Left renal pelvis (tissue), 4 donors: ENCODE data around the gene MC5R. TPM values are rescaled to one million over a fixed set of nuclear protein-coding genes. Genes with fewer than 3 reads are reported as not detected.

Source experiments
- DNase-seq, 4 donors: peaks; one replicate each; pipeline ENCODE4 v3.0.0-alpha.2; 2013; ENCODE audit warnings: low read depth in 4 of 4, low spot score in 3 of 4
- polyA plus RNA-seq, 4 donors: library from polyadenylated mRNA; unstranded; fragments of 120-200 nt; gene quantifications; one replicate each; pipeline ENCODE4 v1.2.1, GENCODE V29; 2013; ENCODE audit not compliant: insufficient read length in 4 of 4

Gene MC5R
- under 1 TPM in 3 of 4 donors, not detected in 1; 0.24 to 0.47 (median 0.27) TPM for polyA plus RNA-seq

DNA sequence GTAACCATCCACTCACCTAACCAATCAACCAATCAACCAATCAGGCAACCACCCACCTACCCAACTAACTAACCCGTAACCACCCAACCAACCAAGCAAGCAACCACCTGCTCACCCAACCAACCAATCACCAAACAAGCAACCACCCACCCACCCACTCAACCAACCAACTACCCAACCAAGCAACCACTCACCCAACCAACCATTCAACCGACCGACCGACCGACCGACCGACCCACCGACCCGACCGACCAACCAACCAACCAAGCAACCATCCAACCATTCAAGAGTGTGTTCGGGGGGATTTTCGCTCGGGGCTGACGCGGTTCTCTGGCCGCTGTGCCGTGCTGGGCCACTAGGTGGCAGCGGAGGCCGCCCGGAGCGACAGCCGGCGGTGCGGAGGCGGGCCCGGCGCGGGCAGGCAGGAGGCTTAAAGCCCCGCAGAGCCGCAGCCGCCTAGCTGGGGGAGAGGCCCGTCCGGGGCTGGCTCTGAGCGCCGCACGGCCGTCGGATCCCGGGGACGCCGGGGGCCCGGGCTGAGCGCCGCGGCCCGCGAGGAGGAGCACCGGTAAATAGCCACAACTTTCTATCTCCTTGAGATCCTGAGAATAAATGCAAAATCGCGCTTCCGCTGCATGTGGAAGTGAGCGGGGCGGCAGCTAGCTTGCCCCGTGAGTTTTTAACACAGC lies at the start of gene MC5R:
Gene MC5R (plus strand): TSS at position 443 of the 689 bp plus-strand sequence. CDS start 1,617 bp downstream, outside the sequence.
- peak in 1 of 4 donors; percentile 38 for DNase-seq

DNA sequence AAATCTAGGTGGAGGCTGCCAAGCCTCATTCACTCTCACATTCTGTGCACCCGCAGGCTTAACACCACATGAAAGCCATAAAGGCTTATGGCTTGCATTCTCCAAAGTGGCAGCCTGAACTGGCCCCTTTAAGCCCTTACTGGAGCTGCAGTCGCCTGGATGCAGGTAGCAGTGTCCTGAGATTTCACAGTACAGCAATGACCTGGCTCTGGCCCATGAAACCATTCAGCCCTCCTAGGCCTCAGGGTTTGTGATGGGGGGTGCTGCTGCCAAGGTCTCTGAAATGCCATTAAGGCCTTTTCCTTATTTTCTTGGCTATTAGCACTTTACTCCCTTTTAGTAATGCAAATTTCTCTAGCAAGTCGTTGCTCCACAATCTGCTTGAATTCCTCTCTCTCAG lies 48.9 kb upstream of the MC5R start:
- DNase-seq: no peak

DNA sequence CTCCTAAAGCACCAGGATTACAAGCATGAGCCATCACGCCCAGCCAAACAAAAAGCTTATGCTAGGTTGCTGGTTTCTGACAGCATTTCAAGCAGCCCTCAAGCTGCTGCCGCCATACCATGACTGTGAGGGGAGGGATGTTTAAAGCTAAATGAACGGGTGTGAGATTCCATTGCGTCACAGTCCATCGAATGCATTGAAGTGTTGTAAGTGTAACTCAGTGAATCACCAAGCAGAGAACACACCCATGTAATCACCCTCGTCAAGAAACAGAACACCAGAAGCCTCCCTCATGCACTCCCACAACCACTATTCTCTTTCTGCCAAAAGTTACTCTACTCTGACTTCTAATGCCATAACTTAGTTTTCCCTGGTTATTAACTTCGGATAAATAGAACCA lies 32.8 kb upstream of the MC5R start:
- no peak for DNase-seq

DNA sequence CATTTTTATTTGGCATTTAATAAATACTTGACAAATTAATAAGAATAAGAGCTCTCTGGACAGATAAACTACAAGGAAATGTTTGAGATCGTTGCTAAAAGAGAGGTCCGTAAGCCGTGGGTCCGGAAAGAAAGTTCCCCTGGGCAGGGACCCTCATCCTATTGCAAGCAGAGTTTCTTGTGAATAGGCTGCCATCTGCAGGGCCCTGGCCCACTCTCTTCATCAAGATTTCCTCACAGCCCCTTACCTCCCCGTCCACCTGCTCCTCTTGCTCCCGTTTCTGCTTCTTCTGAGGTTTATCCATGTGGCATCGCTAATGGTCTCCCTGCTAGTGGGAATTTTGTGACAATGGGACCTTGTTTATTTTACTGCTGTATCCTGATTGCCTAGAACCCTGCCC lies 30.1 kb upstream of the MC5R start:
- no peak for DNase-seq

DNA sequence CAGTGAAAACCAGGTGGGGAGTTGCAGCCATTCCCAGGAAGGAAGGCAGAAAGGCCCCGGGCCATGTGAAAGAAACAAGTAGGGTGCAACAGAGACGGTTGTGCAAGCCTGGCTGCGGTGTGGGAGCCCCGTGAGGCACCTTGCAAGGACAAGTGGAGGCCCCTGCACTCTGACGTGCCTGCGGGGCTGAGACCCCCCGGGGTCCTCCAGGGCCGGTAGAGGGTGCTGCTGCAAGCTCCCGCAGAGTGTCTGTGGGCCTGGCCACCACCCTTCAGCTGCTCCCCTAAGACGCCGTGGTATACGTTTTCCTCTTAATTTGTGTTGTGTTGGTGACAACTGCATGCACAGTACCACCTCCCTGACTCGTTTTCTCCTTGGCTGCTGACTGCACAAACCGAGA lies 27.4 kb upstream of the MC5R start:
- DNase-seq: no peak

DNA sequence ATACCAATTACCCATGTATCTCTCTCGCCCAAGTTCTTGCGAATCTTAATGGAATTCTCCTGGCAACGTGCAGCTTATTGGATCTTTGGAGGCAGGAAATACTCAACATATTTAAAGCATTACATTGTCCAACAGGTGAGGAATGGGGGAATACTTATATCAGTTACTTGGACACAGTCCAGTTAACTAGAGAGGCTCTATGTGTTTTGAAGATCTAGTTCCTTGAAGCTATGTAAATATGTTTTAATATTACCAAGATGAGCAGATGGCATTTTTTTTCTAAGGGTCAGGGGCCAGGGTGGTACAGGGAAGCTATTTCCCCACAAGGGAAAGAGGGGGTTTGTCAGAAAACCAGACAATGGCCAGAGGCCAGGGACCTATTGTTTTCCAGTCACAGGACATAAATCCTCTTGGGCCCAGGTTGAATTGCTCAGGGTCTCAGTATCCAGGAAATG lies 26.8 kb upstream of the MC5R start:
- DNase-seq: no peak

DNA sequence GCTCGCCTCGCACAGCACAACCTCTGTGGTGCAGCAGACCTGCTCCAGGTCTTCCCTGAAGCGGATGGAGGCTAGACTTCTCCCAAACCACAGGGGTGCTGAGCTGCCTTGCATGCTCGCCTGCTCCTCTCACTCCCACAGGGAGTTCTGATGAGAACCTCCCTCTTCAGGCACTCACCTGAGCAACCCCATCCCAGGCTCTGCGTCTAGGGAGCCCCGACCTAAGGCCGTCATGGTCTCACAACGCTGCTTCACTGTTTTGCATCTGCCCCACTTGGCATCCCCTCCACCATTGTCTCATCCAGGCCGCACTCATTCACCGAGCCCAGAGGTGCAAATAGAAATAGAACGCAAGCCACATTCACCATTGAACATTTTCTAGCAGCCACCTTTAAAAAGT lies 24.6 kb upstream of the MC5R start:
- no peak for DNase-seq

DNA sequence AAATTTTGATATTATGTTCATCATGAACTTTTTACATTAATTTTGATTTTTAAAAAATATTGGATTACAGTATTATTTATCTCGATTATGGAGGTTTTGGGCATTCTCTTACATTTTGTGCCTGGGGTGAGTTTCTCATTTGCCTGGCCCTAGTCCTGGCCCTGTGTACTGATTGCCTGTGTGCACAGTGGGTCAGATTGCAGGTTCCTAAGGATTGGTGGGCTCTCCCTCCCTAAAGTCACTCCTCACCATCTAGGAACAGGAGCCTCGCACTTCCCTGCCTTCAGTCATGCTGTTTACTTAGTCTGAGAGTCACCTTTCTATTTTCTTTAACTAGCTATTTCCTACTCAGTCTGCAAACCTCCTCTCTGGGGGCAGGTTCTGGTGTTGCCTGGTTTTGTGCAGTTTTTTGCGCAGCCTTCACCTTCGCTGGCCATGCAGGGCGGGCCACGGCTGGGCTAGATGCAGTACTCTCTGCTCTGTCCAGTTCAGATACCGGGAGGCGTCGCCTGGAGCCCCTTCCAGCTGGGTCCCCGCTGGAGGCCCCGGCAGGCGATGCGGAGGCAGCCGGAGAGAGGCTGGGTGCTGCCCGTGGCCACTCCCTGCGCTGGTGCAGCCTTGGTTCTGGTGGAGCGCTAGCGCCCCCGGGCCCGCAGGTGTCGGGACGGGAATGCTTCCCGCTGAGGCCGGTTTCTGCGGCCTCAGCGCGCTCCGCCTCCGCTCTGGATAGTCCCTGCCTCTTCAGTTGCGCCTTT lies 23.3 kb upstream of the MC5R start:
- DNase-seq: peak in 3 of 4 donors; percentile 35 to 64 (median 45)

DNA sequence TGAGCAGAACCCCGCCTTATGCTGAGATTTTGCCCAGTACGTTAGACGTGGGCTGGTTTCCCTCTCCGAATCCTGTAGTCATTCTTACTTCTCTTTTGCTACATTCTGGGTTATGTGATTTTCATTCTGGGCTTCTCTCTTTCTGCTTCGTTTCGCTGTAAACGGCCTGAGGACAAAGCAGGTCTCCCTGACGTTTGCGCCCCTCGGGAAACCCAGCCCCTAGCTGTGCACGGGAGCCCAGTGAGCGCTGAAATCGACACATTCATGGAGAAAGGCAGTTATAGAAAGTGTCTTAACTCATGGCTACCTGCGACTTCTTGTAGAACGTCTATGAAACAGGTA lies 22.7 kb upstream of the MC5R start:
- DNase-seq: no peak

DNA sequence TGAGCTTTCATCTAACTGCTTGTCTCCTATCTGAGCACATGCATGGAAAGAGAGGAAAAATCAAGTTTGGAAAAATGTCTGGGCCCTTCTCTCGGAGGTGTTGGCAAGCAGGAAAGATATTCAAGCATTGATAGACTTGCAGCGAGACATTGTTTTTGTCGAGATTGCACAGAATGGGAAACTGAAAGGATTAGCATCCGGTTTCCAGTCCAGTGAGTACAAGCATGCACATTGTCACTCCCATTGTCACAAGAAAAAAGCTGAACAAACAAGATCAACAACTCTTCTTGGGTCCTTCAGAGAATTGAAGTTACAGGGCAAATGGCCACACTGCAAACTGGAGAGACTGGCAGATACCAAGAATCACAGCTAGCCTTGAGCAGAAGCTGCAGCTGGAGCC lies 19.6 kb upstream of the MC5R start:
- no peak for DNase-seq

DNA sequence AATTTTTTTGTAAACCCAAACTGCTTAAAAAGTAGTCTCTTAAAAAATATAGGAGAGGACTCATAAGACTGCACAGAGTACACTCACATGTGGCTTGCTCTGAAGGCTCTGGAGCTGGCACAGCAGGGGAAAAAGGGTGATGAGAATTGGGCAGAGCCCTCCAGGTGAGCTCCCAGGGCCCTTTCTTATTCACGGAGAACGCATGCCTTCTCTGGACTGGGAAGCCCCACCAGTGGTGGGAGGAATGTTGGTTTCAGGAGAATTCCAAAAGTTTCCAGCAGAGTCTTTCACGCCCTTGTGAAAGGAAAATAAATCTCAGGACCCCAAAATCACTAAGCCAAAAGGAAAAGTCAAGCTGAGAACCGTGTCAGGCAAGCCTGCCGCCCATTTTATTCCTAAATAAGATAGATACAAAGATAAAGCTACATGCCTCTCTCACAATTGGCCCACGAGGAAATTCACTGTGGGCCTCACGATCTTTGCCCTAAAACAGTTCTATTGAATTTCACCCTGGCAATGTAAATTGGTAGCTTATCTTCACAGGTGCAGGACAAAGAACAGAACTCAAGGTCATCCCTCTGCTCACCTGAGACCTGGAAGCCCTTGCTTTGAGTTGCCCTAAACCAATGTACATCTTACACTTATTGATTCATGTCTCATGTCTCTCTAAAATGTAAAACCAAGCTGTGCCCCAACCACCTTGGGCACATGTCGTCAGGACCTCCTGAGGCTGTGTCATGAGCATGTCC lies 15.5 kb upstream of the MC5R start:
- no peak for DNase-seq

DNA sequence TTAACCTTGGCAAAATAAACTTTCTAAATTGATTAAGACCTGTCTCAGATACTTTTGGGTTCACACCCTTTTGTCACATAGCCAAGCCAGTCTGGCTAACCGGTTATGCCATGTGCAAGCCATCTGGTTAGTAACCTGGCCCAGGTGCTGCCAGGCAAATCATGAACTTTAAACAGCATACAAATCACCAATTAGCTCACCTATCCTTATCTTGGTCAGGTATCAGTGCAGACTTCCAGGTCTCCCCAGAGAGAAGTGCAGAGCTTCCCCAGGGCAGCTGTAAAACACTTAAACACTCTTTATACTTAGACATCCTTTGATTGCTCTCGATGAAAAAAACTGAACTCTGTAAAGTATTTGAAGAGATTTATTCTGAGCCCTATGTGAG lies 14.9 kb upstream of the MC5R start:
- no peak for DNase-seq

DNA sequence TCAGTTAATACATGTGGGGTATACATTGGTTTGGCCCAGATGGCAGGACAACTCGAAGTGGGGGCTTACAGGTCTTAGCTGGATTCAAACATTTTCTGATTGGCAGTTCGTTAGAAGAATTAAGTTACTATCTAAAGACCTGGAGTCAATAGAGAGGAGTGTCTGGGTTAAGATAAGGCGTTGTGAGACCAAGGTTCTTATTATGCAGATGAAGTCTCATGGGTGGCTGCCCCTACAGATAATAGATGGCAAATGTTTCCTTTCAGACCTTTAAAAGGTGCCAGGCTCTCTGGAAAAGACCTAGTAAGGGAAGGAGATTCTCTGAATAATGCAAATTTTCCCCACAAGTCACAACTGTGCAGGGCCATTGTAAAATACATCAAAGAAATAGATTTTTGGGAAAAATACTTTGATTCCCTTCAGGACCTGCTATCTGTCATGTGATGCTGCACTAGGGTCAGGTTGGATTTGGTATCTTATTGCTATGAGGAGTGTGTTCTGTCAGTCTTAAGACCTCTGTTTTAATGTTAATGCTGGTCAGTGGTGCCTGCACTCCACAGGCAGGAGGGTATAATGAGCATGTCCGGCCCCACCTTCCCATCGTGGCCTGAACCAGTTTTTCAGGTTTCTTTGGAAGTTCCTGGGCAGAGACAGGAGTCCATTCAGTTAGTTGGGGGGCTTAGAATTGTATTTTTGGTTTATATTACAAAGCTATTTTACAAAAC lies 14.3 kb upstream of the MC5R start:
- DNase-seq: peak in 1 of 4 donors; percentile 39

DNA sequence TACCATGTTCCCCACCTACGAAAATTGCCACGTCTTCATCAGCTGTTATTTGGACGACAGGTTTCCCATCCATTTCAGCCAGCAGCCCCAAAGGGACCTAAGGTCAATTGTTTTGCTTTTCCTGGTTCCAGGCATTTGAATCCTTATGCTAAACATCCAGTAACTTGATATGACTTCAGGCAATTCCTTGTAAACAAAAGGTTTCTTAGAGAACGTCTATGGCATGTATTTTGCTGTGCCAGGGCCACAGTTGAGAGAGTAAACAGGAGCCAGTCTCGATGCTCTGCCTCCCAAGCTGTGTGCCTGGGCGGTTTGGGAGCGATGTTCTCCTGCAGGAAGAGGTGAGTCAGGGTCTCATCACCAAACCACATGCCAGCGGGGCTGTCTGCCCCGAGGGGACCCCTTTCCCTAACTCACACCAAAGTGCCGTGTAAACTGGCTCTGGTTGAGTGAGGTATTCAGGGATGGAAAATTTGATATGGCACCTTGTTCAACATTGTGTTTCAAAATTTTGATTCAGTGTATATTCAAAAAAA lies 12.9 kb upstream of the MC5R start:
- no peak for DNase-seq

DNA sequence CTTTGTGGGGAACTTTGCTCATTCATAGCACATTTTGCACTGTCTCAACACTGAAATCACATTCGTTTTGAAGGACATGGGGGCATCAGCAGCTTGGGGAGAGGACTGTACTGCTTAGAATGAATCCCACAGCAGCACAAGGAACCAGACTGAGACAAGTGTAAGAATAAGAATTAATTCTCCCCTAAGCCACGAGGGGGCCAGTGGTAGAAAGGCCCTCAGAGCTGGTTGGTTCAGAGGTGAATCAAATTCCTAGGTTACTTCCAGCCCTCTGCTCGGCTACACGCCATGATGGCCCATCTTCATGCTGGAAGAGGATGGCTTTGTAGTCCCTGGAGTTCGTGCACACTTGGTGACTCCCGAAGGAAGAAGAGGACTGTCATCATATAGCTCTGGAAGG lies 12.0 kb upstream of the MC5R start:
- DNase-seq: no peak

DNA sequence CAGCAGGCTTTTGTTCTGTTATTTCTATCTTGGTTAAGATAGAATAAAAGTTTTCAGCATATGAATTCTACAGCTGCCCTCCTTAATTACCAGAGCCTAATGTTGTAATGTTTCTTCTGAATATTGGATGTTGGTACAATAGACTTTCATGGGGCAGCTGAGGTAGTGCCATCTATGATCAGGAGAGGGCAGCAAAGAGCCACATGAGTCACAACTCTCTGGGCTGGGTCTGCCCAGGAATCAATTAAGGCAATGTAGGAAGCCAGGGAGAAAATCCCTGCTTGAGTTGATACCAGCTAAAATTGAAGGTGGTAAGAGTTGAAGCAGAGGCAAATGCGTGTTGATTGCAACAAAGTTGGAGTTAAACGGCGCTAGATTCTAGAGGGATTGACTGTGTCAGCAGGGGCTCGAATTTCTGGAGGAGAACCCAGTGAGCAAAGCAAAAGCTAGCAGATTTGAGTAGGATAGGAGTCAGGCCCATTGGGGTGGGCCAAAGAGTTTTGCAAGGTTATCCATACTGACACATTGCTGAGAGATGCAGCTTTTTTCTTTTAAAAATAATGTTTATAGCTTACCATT lies 10.6 kb upstream of the MC5R start:
- DNase-seq: peak in 2 of 4 donors; percentile 38 to 48

DNA sequence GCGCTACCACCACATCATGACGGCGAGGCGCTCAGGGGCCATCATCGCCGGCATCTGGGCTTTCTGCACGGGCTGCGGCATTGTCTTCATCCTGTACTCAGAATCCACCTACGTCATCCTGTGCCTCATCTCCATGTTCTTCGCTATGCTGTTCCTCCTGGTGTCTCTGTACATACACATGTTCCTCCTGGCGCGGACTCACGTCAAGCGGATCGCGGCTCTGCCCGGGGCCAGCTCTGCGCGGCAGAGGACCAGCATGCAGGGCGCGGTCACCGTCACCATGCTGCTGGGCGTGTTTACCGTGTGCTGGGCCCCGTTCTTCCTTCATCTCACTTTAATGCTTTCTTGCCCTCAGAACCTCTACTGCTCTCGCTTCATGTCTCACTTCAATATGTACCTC lies 2.3 kb downstream of the MC5R start:
- no peak for DNase-seq

DNA sequence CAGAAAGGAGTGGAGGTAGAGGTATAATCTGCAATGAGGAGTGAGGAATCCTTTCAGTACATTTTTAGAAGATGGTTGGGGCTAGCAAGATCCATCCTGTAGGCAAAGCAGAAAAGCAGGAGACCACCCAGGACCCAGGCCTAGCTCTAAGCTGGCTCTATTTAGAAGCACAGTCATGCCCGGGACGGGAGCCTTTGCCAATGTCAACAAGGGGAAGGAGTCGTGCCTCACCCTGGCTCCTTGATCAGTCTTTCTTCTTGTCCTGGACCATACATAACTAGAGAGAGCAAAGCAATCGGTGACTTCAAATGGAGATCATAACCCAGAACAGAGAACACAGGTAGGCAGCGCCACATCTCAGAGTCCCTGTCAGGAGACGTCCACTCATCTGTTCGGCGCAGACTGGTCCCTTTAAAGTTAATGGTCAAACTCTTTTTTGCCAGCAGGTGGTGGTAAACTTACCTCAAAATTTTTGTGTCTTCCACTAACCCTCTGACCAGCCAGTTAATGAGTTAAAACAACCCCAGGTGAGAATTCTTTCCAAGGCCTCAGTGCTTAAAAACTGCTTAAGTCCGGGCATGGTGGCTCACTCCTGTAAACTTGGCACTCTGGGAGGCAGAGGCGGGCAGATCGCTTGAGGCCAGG lies 8.0 kb downstream of the MC5R start:
- no peak for DNase-seq

DNA sequence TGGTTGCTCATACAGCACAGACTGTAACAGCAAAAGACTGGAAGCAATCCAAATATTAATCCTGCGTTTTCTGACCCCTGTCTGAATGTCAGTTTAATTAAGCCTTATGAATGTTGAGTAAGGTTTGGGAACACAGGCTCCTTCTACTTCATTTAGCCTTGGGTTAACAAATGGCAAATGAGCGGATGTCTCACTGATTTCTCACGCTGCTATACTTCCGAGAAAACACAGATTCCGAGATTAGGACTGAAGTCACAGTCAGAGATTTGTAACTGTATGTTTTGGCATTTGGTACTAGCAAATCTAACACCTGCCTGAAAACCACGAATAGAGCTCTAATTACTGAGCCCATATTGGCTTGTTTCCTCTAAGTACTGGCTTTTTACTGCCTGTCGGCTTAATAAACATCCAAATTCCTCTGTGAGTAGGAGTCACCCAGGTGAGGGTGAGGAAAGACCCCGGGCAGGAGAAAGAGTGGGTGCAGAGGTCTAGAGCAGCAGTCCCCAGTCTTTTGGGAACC lies 10.6 kb downstream of the MC5R start:
- DNase-seq: no peak

DNA sequence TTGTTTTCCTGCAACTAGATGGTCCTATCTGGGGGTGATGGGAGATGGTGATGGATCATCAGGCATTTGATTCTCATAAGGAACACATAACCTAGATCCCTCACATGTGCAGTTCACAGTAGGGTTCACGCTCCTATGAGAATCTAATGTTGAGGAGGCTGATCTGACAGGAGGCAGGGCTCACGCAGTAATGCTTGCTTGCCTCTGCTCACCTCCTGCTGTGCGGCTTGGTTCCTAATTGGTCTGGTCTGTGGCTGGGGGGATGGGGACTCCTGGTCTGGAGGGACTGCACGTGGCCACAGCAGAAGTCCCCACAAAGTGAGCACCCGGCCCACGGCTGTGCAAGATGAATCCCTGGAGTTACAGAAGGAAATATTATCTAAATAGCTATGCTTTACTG lies 11.3 kb downstream of the MC5R start:
- no peak for DNase-seq
